Measurements from ENCODE around the gene ACO2.

The ACO2 gene

DNA sequence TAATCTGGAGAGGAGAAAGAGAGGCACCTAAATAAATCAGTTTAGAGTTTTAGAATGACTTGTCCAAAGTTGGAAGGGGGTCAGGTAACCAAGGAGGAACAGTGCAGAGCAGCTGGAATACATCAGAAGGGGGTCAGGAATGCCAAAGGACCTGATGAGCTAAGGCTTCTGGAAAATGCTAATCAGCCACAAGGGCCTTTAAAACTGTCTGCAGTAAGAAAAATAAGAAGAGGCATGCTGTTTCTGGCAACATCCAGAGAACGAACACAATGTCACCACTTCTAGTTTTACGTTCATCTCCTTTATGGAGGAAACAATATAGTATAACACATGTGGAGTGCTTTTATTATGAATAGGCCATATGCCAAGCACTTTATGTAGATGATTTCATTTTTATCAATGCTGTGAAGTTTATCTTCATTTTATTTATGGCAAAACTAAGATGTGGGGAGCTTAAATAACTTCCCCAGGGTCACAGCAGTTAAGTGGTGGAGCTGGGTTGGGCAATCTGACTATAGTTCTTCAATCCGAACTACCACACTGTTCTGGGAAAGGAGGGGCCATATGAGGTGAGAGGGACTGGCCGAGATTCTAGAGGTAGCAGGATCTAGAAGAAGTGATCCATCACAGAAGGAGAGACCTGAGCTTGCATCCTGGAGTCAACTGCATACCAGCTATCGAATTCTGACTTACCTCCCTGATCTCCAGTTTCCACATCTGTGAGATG, 22.6 kb downstream of the ACO2 start:
- DNase-seq = no peak

DNA sequence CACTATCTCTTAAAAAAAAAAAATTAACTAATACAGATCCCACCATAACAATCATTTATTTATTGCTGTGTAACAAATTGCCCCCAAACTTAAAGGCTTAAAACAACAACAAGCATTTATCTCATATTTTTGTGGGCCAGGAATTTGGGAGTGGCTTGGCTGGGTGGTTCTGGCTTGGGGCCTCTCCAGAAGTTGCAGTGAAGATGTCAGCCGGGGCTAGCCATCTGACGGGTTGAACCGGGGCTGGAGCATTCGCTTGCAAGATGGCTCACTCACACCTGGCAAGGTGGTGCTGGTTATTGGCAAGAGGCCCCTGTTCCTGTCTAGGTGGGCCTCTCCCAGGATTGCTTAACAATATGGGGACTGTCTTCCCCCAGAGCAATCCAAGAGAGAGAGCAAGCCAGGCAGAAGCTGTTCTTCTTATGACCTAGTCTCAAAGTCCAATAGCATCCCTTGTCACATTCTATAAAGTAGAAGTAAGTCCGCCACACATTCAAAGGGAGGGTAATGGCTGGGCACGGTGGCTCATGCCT, 29.5 kb downstream of the ACO2 start:
- DNase-seq = no peak

DNA sequence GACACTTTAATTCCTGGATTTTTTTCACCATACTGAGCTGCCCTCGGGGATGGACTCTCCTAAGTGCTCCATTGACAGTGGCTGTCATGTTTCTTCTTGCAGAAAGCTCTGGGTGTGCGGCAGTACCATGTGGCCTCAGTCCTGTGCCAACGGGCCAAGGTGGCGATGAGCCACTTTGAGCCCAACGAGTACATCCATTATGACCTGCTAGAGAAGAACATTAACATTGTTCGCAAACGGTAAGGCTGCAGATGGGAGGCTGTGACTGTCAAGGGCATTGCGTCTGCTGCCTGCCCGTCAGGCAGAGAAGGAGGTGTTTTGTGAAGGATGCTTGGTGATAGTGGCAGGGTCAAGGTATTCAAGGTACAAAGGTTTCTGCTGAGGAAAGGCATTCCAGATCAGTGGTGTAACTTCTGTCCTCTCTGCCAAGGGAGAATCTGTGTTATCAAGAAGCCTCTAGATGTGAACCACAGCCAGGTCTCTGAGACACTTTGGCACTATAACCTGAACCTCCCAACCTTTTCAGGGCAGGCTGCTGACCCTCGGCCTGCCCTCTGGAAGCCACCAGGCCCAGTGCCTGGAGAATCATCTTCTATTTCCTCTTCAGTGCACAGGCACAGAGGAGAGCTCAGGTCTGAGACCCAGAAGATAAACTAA, 30.8 kb downstream of the ACO2 start:
- no peak for DNase-seq

- DNase-seq = no peak
Observed at GRCh38 chr22:41500303-41500702, 31.4 kb downstream of the ACO2 start.

DNA sequence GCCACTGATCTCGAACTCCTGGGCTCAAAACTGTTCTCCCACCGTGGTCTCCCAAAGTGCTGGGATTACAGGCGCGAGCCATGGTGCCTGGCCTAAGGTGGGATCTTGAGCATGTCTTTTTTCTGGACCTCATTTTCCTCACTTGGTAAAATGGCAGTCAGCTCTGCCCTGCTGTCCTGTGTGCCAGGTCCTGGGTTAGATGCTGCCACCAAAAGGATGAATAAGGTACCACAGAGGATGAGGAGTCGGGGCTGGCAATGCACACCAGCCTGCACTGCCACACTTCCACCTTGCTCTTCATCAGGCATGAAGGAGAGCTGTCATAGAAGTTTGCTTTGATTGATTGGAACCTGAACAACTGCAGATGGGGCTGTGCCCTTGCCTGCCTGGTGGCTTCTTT, 32.3 kb downstream of the ACO2 start:
- no peak for DNase-seq

DNA sequence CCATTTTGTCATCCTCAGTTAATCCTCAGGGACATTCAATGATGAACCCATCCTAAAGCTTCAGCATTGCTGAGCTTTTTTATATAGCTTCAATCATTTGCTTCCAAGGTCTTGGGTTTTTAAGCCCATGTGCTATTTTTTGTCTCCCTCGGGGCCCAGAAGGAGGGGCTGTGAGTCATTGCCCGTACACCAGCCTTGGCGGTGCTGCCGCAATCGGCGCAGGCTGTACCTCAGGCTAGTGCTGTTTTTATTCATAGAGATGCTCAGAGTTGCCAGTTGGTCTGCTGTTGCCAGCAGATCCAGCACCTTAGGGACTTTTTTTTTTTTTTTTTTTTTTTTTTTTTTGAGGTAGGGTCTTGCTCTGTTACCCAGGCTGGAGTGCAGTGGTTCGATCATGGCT, 35.5 kb downstream of the ACO2 start:
- no peak for DNase-seq

DNA sequence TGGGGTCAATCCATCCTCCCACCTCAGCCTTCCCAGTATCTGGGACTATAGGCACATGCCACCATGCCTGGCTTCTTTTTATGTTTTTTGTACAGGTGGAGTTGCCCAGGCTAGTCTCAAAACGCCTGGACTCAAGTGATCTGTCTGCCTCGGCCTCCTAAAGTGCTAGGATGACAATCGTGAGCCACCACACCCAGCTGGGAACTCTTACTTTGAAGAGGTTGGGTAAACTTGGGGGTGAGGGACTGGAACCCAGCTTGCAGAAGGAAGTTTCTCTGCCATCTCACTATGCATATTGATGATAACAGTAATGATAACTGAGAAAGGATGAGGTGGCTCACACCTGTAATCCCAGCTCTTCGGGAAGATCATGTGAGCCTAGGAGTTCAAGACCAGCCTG, 35.9 kb downstream of the ACO2 start:
- no peak for DNase-seq

DNA sequence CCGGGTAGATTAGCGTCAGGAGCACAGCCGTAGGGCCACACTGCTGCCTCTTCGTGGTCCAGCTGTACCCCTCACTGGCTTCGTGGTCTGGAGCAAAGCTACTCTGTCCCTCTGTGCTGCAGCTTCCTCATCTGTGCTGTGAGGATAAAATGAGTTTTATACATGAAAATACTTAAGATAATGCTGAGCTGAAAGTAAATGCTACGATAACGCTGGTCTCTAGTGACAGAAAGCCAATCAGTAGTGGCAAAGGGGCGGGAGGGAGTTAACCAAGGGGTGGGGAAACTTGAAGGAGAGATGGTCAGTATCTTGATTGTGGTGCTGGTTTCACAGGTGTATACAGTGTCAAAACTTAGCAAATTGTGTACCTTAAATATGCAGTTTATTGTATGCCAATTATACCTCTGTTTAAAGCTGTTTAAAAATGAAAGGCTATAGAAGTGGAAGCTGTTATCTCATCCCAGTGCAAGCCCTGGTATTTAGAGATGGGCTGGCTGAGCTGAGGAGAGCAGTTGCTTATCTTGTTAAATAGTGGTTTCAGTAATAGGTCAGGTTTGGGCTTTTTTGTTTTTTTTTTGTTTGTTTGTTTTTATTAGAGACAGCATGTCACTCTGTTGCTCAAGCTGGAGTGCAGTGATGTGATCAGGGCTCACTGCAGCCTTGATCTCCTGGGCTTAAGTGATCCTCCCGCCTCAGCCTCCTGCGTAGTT, 36.7 kb downstream of the ACO2 start:
- no peak for DNase-seq

- no peak for DNase-seq
Observed at GRCh38 chr22:41507330-41508063, 38.6 kb downstream of the ACO2 start.

- DNase-seq = no peak
Observed at GRCh38 chr22:41508770-41509170, 39.9 kb downstream of the ACO2 start.

DNA sequence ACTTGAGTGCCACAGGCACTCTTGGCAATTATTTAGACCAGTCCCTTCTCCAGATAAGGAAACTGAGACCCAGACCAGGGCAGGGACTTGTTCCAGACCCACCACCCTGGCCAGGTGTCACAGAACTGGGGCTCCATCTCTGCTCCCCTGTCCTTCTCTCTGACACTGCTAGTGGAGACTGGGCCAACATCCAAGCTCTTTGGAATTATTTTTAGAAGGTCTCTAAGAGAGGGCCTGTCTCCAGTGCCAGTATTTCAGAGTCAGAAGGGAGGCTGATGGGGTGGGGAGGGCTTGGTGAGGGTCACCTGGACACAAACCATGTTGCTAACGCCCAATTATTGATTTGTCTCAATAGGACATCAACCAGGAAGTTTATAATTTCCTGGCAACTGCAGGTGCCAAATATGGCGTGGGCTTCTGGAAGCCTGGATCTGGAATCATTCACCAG, 42.6 kb downstream of the ACO2 start:
- DNase-seq = no peak

DNA sequence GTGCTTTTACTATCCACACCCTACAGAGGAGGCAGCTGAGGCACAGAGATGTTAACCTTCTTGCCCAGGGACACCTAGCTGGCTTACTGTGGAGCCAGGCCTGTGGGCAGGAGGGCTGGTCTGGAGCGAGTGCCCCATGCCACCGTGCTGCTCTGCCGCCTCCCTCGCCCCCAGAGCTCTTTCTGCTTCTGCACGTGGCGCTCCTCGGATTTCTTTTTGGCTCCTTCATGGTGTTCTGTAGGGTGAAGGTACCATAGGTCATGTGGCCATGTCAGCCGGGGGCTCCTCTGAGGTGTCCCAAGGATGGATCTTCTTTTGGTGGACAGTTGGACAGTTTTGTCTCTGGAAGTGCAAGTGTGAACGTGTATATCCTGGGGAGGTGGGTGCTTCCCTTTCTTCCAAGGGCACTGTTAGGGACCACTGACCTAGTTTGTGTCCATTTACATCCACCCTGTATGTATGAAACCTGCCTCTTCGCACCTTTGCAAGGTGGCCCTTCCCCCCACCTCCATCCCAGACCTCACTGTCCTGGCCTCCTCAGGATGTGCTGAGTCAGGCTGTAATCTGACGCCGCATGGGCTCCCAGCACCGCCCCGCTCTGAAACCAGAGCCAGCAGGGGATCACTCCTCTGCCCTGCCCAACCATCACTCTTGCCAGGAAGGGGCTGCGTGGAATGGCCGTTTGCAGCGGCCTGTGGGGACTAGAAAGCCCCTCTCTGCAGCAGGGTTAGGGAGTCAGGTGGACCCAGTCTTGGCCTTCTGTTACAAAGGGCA, 43.7 kb downstream of the ACO2 start:
- DNase-seq = no peak

- DNase-seq = no peak
Observed at GRCh38 chr22:41513391-41513790, 44.5 kb downstream of the ACO2 start.

- DNase-seq = no peak
Observed at GRCh38 chr22:41516462-41516861, 47.5 kb downstream of the ACO2 start.

GRCh38 chr22:41517172-41518047, 48.5 kb downstream of the ACO2 start:
- DNase-seq = peak; percentile 57 to 63

DNA sequence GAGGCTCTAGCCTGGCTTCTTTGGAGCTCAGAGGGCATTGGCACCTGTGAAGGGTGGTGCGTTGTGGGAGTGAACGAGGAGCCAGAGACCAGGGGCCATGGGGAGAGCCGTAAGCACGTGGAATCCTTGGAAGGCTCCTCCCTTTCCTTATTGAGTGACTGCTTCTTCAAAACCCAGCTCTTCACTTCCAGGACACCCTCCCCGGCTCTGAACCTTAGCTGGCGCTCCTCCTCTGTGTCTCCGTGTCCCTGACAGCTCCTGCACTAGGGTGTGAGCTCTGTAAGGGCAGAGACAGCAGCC, 49.1 kb downstream of the ACO2 start:
- no peak for DNase-seq

GRCh38 chr22:41521126-41521525, 52.2 kb downstream of the ACO2 start:
- no peak for DNase-seq

DNA sequence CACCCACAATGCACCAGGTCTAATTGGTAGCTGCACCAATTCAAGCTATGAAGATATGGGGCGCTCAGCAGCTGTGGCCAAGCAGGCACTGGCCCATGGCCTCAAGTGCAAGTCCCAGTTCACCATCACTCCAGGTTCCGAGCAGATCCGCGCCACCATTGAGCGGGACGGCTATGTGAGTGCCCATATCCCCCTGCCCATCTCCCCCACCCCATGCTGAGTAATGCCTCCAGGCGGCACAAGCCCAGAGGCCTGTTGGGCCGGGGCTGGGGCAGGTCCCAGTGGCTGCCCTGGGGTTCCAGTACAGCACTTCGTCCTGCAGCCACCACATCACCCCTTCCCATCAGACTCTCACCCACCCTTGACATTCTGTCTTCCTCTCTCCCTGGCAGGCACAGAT, 53.9 kb downstream of the ACO2 start:
- no peak for DNase-seq

GRCh38 chr22:41523464-41524221, 54.7 kb downstream of the ACO2 start:
- no peak for DNase-seq

DNA sequence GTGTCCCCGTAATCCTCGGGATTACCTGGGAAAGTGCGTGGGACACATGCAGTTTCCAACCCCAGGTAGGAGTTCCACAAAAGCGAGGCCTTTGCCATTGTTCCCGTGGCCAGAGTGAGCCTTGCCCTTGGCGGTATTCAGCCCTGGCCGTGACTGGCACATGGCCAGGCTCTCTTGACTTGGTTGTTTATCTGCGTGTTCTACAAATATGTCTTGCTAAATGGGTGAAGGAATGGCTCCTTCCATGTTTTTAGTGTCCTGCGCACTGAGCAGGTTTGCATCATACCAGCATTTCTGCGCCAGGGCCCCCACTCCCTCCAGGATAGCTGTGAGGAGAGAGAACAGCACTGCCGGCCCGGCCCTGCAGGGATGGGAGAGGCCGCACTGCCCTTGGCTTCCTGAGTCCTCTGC, 55.3 kb downstream of the ACO2 start:
- no peak for DNase-seq

Data from activated CD4-positive, alpha-beta T cell treated with anti-CD3 and anti-CD28 coated beads, Interleukin-2, amount 50 U/mL, for 48 hours (primary cell).